GM21576 (cell line): ENCODE measurements around the gene CDC42BPG.

ENCODE experiments used
- ATAC-seq: cut with Tn5 transposase; IDR thresholded peaks from one replicate; pipeline ENCODE4 v1.9.1; 2021; ENCODE audit warnings: mild to moderate bottlenecking, moderate library complexity; ENCODE audit not compliant: unreplicated experiment

The CDC42BPG gene

GRCh38 chr11:64793271-64794160 is 50.9 kb downstream of the CDC42BPG start:
- no peak for ATAC-seq

- no peak for ATAC-seq
These were observed 52.0 kb downstream of the CDC42BPG start for GRCh38 chr11:64792482-64792881.

GRCh38 chr11:64791781-64792291 is 52.6 kb downstream of the CDC42BPG start:
- no peak for ATAC-seq

- ATAC-seq, result no peak
These were observed 54.0 kb downstream of the CDC42BPG start for GRCh38 chr11:64790205-64791095.

GRCh38 chr11:64789331-64790204 is 54.9 kb downstream of the CDC42BPG start:
- ATAC-seq, result no peak

- no peak for ATAC-seq
These were observed 55.9 kb downstream of the CDC42BPG start for GRCh38 chr11:64788321-64789215.

- ATAC-seq, result no peak
These were observed 56.7 kb downstream of the CDC42BPG start for GRCh38 chr11:64787526-64788320.

GRCh38 chr11:64786308-64786707 is 58.1 kb downstream of the CDC42BPG start:
- no peak for ATAC-seq

GRCh38 chr11:64784813-64785581 is 59.5 kb downstream of the CDC42BPG start:
- no peak for ATAC-seq

GRCh38 chr11:64778473-64779298 is 65.8 kb downstream of the CDC42BPG start, which contains the start of gene SF1:
Gene SF1, minus strand, starts transcription at chr11:64778542. Its CDS starts 150 bp downstream, at chr11:64778392.
- ATAC-seq, result peak; percentile 75

GRCh38 chr11:64778223-64778472 is 66.3 kb downstream of the CDC42BPG start:
- ATAC-seq, result no peak

GRCh38 chr11:64777449-64778222 is 66.8 kb downstream of the CDC42BPG start:
- no peak for ATAC-seq

- no peak for ATAC-seq
These were observed 67.6 kb downstream of the CDC42BPG start for GRCh38 chr11:64776875-64777274.

- no peak for ATAC-seq
These were observed 68.0 kb downstream of the CDC42BPG start for GRCh38 chr11:64776425-64776824.

- ATAC-seq, result no peak
These were observed 70.3 kb downstream of the CDC42BPG start for GRCh38 chr11:64774144-64774543.
